Liver (tissue), 9 donors: ENCODE data around the gene EXOSC5. TPM values are rescaled to one million over a fixed set of nuclear protein-coding genes. Genes with fewer than 3 reads are reported as not detected.

Experiments used
- DNase-seq: peaks from one replicate; pipeline ENCODE4 v3.0.0-alpha.2; 2017; ENCODE audit warnings: low spot score
- H3K27ac ChIP-seq, 2 donors: one replicate each; pipeline ENCODE4 v1.7.0; 2013; ENCODE audit warnings: inconsistent platforms in 2 of 2, low read length in 2 of 2, control low read depth in 1 of 2, low read depth in 1 of 2, mild to moderate bottlenecking in 1 of 2
- H3K27me3 ChIP-seq, 4 donors: one replicate each; pipeline versions ENCODE4 v1.6.1 to v1.7.0; 2013; ENCODE audit warnings: low read length in 3 of 4, inconsistent platforms in 1 of 4, mild to moderate bottlenecking in 1 of 4, moderate library complexity in 1 of 4; ENCODE audit not compliant: control insufficient read depth in 4 of 4, insufficient read depth in 4 of 4
- H3K36me3 ChIP-seq, 4 donors: one replicate each; pipeline versions ENCODE4 v1.6.1 to v1.7.0; 2013; ENCODE audit warnings: low read length in 3 of 4, mild to moderate bottlenecking in 3 of 4, low read depth in 1 of 4, moderate library complexity in 1 of 4; ENCODE audit not compliant: control insufficient read depth in 4 of 4, insufficient read depth in 3 of 4
- H3K4me1 ChIP-seq, 4 donors: one replicate each; pipeline versions ENCODE4 v1.6.1 to v1.7.0; 2013; ENCODE audit warnings: low read length in 3 of 4, mild to moderate bottlenecking in 3 of 4, moderate library complexity in 1 of 4; ENCODE audit not compliant: control insufficient read depth in 4 of 4, insufficient read depth in 4 of 4
- H3K4me3 ChIP-seq, 3 donors: one replicate each; pipeline versions ENCODE4 v1.6.1 to v1.7.0; 2013; ENCODE audit warnings: low read length in 3 of 3, control low read depth in 1 of 3, low read depth in 1 of 3, mild to moderate bottlenecking in 1 of 3
- H3K9ac ChIP-seq, 2 donors: one replicate each; pipeline ENCODE4 v1.7.0; 2013; ENCODE audit warnings: low read length in 2 of 2, mild to moderate bottlenecking in 2 of 2, moderate library complexity in 2 of 2, control low read depth in 1 of 2, low read depth in 1 of 2
- H3K9me3 ChIP-seq, 4 donors: one replicate each; pipeline versions ENCODE4 v1.6.1 to v1.7.0; 2013; ENCODE audit warnings: low read length in 3 of 4; ENCODE audit not compliant: control insufficient read depth in 4 of 4
- CTCF ChIP-seq: fragments of 150-350 bp; IDR thresholded peaks from 2 replicates; pipeline ENCODE4 v1.5.1; 2017; ENCODE audit warnings: improper control_type of control experiment, low read depth, low read length; ENCODE audit not compliant: missing input control
- EGR1 ChIP-seq, 2 donors: IDR thresholded peaks; 2 replicates each; pipeline ENCODE4 v1.6.1; 2016 to 2018; ENCODE audit warnings: antibody characterized with exemption in 2 of 2, low read depth in 2 of 2
- FOXA1 ChIP-seq: IDR thresholded peaks from 2 replicates; pipeline ENCODE4 v1.6.1; 2016; ENCODE audit warnings: antibody characterized with exemption
- FOXA2 ChIP-seq: IDR thresholded peaks from 2 replicates; pipeline ENCODE4 v1.6.1; 2016; ENCODE audit warnings: antibody characterized with exemption
- GABPA ChIP-seq, 2 donors: IDR thresholded peaks in 1 of 2; conservative IDR thresholded peaks in 1 of 2; 2 replicates each; pipeline ENCODE4 v1.6.1; 2016; ENCODE audit warnings: antibody characterized with exemption in 2 of 2, mild to moderate bottlenecking in 1 of 2, moderate library complexity in 1 of 2
- HNF4A ChIP-seq, 2 donors: conservative IDR thresholded peaks; 2 replicates each; pipeline ENCODE4 v1.6.1; 2016; ENCODE audit warnings: antibody characterized with exemption in 2 of 2, mild to moderate bottlenecking in 2 of 2
- HNF4G ChIP-seq: IDR thresholded peaks from 2 replicates; pipeline ENCODE4 v1.6.1; 2016; ENCODE audit warnings: antibody characterized with exemption
- JUND ChIP-seq, 2 donors: IDR thresholded peaks; 2 replicates each; pipeline ENCODE4 v1.6.1; 2016; ENCODE audit warnings: antibody characterized with exemption in 2 of 2
- NR2F2 ChIP-seq: IDR thresholded peaks from 2 replicates; pipeline ENCODE4 v1.6.1; 2016; ENCODE audit warnings: antibody characterized with exemption
- RAD21 ChIP-seq, 2 donors: IDR thresholded peaks; 2 replicates each; pipeline ENCODE4 v1.6.1; 2016; ENCODE audit warnings: antibody characterized with exemption in 2 of 2, mild to moderate bottlenecking in 2 of 2
- RXRA ChIP-seq, 2 donors: IDR thresholded peaks; 2 replicates each; pipeline ENCODE4 v1.6.1; 2017 to 2018; ENCODE audit warnings: antibody characterized with exemption in 2 of 2, mild to moderate bottlenecking in 1 of 2
- SP1 ChIP-seq: IDR thresholded peaks from 2 replicates; pipeline ENCODE4 v1.6.1; 2018; ENCODE audit warnings: antibody characterized with exemption, mild to moderate bottlenecking
- TAF1 ChIP-seq: conservative IDR thresholded peaks from 2 replicates; pipeline ENCODE4 v1.6.1; 2016; ENCODE audit warnings: antibody characterized with exemption, mild to moderate bottlenecking
- YY1 ChIP-seq: IDR thresholded peaks from 2 replicates; pipeline ENCODE4 v1.6.1; 2016; ENCODE audit warnings: antibody characterized with exemption, mild to moderate bottlenecking
- WGBS: extraction: QIAGEN DNeasy Blood & Tissue Kit; methylation state at CpG from one replicate; pipeline ENCODE4 v1.1.7; 2013; 5-methylcytosine and 5-hydroxymethylcytosine counted together
- polyA plus RNA-seq, 2 donors: library from polyadenylated mRNA; stranded (reverse) in 1 of 2; unstranded in 1 of 2; fragments of 200-250 nt in 1 of 2; fragments of >200 nt in 1 of 2; fragmentation: Nextera tagmentation in 1 of 2; extraction: Ambion mirVana in 1 of 2; gene quantifications; one replicate each; pipeline versions ENCODE4 v1.2.1 to v1.2.3, GENCODE V29; 2013 to 2015
- total RNA-seq, 2 donors: library from RNA; depleted of rRNA; stranded (reverse); fragments of >200 nt; gene quantifications; one replicate each; pipeline ENCODE4 v1.2.3, GENCODE V29; 2014
- TF ChIP-seq, protein P1 (sequence below): IDR thresholded peaks from 2 replicates; pipeline ENCODE4 v1.6.1; 2016; ENCODE audit warnings: antibody characterized with exemption
- TF ChIP-seq, protein P2 (sequence below): IDR thresholded peaks from 2 replicates; pipeline ENCODE4 v1.6.1; 2016; ENCODE audit warnings: antibody characterized with exemption
- TF ChIP-seq, protein P3 (sequence below): IDR thresholded peaks from 2 replicates; pipeline ENCODE4 v1.6.1; 2016; ENCODE audit warnings: antibody characterized with exemption
- TF ChIP-seq, protein P4 (sequence below): IDR thresholded peaks from 2 replicates; pipeline ENCODE4 v1.6.1; 2016; ENCODE audit warnings: antibody characterized with exemption, mild to moderate bottlenecking
- donor health status: healthy.
- donor health status: healthy.
- donor health status: healthy.
- donor health status: healthy.
- donor health status: healthy.

EXOSC5 gene
- total and polyA plus RNA-seq, 4 donors: 8.3 to 26.7 (median 18.9) TPM

- Histone ChIP-seq H3K4me1 (peaks cover 9 to 13% (median 11%) of the 10 kb centered on the region in 4 donors), H3K4me3 (no peak overlapping the region), H3K36me3 (peaks cover 5 to 41% (median 23%) of the 10 kb centered on the region in 4 donors), H3K27ac (no peak overlapping the region), H3K27me3 (no peaks in the 10 kb centered on the region), H3K9ac (no peak overlapping the region), H3K9me3 (no peaks in the 10 kb centered on the region)
- TF ChIP-seq NR2F2: no peak
- TF ChIP-seq EGR1 (IDR thresholded peaks at IDR 0.05; ENCODE audit: low read depth in 2 of 2): no peak
- TF ChIP-seq HNF4A (conservative IDR thresholded peaks at IDR 0.05): no peak
- TF ChIP-seq CTCF: no peak
- TF ChIP-seq YY1: no peak
- no peak for TF ChIP-seq TAF1
- no peak for TF ChIP-seq JUND (IDR thresholded peaks at IDR 0.05)
- TF ChIP-seq RAD21 (IDR thresholded peaks at IDR 0.05): no peak
- no peak for TF ChIP-seq GABPA (IDR thresholded peaks at IDR 0.05 in 1 of 2, conservative IDR thresholded peaks at IDR 0.05 in 1 of 2)
- TF ChIP-seq SP1: no peak
- no peak for DNase-seq
- WGBS: 91% methylated on average over 9 of the region's 9 CpGs
Observed at GRCh38 chr19:41411100-41411967, 14.2 kb upstream of the EXOSC5 start.

DNA sequence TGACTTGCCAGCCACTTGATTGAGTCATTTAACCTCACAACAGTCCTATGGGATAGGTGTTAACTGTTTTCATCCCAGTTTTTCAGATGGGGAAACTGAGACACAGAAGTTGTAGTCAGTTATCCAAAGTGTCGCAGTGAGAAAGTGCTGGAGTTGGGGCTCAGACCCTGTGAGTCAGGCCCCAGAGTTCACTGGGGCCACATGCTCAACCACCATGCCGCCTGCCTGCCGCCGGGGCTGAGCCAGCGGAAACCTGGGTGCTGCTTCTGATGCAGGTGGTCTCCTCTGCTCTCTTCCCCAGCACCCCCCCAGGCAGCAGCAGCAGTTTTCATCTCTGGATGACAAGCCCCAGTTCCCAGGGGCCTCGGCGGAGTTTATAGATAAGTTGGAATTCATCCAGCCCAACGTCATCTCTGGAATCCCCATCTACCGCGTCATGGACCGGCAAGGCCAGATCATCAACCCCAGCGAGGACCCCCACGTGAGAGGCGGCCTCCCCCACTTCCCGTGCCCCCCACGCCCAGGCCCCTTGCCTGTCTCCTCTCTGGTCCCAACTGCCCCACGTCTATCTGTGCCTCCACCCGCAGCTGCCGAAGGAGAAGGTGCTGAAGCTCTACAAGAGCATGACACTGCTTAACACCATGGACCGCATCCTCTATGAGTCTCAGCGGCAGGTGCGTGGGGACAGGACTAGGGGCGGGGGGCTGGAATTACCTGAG is 13.3 kb upstream of the EXOSC5 start:
- peaks cover 5 to 35% (median 22%) of the 10 kb centered on the region in 4 donors for H3K36me3 ChIP-seq
- TF ChIP-seq, protein P1, sequence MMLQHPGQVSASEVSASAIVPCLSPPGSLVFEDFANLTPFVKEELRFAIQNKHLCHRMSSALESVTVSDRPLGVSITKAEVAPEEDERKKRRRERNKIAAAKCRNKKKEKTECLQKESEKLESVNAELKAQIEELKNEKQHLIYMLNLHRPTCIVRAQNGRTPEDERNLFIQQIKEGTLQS: no peak
- TF ChIP-seq YY1: no peak
- TF ChIP-seq RXRA (IDR thresholded peaks at IDR 0.05): no peak
- no peak for TF ChIP-seq TAF1
- no peak for TF ChIP-seq JUND (IDR thresholded peaks at IDR 0.05)
- no peak for TF ChIP-seq EGR1 (IDR thresholded peaks at IDR 0.05; ENCODE audit: low read depth in 2 of 2)
- no peak for TF ChIP-seq HNF4G
- TF ChIP-seq SP1: no peak
- no peak for TF ChIP-seq RAD21 (IDR thresholded peaks at IDR 0.05)
- TF ChIP-seq CTCF: no peak
- TF ChIP-seq FOXA1: no peak
- TF ChIP-seq, protein P2, sequence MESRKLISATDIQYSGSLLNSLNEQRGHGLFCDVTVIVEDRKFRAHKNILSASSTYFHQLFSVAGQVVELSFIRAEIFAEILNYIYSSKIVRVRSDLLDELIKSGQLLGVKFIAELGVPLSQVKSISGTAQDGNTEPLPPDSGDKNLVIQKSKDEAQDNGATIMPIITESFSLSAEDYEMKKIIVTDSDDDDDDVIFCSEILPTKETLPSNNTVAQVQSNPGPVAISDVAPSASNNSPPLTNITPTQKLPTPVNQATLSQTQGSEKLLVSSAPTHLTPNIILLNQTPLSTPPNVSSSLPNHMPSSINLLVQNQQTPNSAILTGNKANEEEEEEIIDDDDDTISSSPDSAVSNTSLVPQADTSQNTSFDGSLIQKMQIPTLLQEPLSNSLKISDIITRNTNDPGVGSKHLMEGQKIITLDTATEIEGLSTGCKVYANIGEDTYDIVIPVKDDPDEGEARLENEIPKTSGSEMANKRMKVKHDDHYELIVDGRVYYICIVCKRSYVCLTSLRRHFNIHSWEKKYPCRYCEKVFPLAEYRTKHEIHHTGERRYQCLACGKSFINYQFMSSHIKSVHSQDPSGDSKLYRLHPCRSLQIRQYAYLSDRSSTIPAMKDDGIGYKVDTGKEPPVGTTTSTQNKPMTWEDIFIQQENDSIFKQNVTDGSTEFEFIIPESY: no peak
- TF ChIP-seq, protein P3, sequence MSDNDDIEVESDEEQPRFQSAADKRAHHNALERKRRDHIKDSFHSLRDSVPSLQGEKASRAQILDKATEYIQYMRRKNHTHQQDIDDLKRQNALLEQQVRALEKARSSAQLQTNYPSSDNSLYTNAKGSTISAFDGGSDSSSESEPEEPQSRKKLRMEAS: no peak
- no peak for TF ChIP-seq HNF4A (conservative IDR thresholded peaks at IDR 0.05)
- TF ChIP-seq FOXA2: no peak
- no peak for TF ChIP-seq GABPA (IDR thresholded peaks at IDR 0.05 in 1 of 2, conservative IDR thresholded peaks at IDR 0.05 in 1 of 2)
- no peak for TF ChIP-seq NR2F2
- TF ChIP-seq, protein P4, sequence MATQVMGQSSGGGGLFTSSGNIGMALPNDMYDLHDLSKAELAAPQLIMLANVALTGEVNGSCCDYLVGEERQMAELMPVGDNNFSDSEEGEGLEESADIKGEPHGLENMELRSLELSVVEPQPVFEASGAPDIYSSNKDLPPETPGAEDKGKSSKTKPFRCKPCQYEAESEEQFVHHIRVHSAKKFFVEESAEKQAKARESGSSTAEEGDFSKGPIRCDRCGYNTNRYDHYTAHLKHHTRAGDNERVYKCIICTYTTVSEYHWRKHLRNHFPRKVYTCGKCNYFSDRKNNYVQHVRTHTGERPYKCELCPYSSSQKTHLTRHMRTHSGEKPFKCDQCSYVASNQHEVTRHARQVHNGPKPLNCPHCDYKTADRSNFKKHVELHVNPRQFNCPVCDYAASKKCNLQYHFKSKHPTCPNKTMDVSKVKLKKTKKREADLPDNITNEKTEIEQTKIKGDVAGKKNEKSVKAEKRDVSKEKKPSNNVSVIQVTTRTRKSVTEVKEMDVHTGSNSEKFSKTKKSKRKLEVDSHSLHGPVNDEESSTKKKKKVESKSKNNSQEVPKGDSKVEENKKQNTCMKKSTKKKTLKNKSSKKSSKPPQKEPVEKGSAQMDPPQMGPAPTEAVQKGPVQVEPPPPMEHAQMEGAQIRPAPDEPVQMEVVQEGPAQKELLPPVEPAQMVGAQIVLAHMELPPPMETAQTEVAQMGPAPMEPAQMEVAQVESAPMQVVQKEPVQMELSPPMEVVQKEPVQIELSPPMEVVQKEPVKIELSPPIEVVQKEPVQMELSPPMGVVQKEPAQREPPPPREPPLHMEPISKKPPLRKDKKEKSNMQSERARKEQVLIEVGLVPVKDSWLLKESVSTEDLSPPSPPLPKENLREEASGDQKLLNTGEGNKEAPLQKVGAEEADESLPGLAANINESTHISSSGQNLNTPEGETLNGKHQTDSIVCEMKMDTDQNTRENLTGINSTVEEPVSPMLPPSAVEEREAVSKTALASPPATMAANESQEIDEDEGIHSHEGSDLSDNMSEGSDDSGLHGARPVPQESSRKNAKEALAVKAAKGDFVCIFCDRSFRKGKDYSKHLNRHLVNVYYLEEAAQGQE: no peak
- no peaks in the 10 kb centered on the region for H3K9me3 ChIP-seq
- no peaks in the 10 kb centered on the region for H3K27me3 ChIP-seq
- no peak for DNase-seq
- no peak overlapping the region for H3K4me3 ChIP-seq
- peaks cover 9 to 15% (median 11%) of the 10 kb centered on the region in 4 donors for H3K4me1 ChIP-seq
- no peak overlapping the region for H3K9ac ChIP-seq
- 91% methylated on average over 23 of the region's 23 CpGs for WGBS
- peak overlapping the region in 1 of 2 donors; percentile 43 for H3K27ac ChIP-seq
